Activated naive CD4-positive, alpha-beta T cell treated with Interleukin-2 at 50 U/mL for 16 hours (primary cell): ENCODE results near the gene PRPSAP1.

Experiments used
- DNase-seq: peaks from one replicate; pipeline ENCODE4 v3.0.0-alpha.2; 2020

PRPSAP1 gene

GRCh38 chr17:76353599-76354316 is at the start of gene PRPSAP1:
Gene PRPSAP1, minus strand, starts transcription at chr17:76353916. Its CDS starts 213 bp downstream, at chr17:76353703.
- peak; percentile 85 for DNase-seq

GRCh38 chr17:76402711-76403110 is 49.0 kb upstream of the PRPSAP1 start:
- no peak for DNase-seq

DNA sequence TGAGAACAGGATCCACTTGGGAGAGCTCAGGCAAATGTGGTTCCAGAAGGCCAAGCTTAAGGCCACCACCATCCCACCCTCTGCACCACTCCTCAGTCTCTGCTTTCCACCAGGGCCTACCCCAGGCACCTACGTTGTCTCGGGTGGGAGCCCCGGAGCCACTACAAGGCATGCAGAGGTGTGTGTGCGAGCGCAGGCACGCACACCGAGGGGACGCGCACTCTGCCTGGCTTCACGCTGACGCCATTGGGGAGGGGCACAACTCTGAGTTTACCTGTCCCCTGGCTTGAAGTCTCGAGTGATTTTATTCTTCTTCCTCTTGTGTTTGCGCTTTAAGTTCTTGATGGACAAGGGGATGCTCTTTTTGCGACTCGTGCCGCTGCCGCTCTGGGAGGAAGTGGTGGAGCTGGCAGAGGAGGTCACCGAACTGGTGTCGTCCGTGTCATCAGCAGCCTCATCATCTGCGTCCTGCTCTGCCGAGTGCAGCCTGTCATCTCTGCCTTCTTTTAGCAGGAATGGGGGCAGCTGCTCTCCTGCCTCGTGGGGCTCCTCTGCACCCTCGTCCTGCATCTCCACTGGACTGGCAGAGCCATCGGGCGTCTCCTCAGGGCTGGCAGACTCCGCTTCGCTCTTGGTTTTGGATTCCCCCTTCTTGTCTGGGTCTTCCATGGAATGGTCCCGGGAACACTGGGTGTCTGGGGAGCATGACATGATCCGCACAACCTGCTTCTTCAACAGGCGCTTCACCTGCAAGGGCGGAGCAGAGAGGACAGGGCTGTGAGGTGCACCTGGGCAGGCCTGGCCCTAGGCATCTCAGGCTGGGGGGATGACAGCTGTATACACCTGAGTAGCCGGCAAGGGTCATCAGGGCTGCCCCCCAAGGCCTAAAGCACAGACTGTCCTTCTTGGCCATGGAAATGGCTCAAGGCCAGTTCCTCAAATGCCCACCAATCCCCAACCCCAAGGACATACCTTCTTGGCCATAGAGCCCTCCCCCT is 45.8 kb upstream of the PRPSAP1 start:
- no peak for DNase-seq

DNA sequence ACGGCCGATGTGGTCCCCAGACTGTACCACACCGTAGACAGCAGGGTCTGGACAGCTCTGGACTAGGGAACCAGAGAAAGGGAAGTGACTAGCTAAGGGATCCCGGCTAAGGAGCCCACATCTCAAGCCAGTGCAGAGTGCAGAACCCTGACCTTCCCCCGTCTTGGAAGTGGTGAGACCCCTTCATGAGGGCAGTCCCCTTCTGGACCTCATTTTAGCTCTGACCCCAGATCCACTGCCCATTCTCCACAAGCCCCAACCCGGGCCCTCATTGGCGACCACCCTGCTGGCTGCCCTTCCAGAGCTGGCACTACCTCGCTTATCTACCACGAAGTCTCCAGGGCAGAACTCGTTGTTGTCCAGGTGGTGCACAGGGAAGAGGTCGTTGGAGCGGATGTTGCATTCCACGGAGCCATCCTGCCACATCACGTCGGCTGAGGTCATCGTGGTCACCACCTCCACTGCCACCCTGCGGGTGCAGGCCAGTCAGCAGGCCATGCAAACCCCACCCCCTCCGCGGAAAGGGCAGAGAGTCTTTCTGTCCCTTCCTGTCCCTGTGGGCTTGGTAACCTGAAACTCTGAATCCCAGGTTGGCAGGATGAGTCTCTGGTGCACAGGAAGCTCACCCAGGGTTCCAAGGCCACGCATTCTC is 44.9 kb upstream of the PRPSAP1 start:
- no peak for DNase-seq

GRCh38 chr17:76397687-76398522 is 44.2 kb upstream of the PRPSAP1 start:
- DNase-seq = peak; percentile 87

- DNase-seq = no peak
Observed at GRCh38 chr17:76397184-76397583, 43.5 kb upstream of the PRPSAP1 start.

DNA sequence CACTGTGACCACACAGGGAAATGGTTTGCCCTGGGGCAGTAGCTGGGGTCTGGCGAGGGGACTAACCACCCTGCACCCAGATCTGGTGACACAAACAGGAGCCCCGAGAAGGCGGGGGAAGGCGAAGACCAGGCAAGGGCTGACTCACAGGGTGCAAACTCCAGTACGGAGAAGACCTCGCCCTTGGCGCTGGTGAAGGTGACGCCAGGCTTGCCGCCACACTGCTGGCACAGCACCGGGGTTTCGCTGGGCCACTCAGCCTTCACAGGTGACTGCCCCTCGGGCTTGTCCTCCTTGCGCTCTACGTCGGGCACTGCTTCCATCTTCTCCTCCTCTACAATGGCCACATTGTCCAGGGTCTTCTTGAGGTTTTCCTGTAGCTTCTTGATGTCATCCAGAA is 42.3 kb upstream of the PRPSAP1 start:
- DNase-seq = no peak

GRCh38 chr17:76394166-76394565 is 40.5 kb upstream of the PRPSAP1 start:
- DNase-seq = no peak

DNA sequence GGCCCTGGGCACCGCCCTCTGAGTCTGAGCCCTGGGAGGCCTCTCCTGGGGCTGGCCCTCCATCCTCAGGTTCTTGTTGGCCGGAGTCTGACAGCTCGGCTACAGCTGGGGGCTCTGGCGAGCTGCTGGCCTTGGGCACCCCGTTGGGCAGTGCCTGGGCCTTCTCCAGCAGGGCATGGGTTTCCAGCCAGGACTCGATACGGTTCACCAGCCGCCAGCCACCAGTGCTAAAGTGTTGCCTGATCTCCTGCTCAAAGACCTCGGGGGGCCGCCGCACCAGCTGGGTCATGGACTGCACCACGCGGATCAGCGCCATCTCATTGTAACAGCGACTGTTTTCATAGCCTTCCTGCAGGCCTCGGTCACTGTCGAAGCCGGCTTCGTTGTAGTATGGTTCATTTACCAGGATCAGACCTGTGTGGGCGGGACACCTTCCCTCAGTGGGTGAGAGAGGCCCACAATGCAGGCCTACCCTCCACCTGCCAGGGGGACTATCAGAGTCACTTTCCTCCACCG is 37.5 kb upstream of the PRPSAP1 start:
- no peak for DNase-seq

DNA sequence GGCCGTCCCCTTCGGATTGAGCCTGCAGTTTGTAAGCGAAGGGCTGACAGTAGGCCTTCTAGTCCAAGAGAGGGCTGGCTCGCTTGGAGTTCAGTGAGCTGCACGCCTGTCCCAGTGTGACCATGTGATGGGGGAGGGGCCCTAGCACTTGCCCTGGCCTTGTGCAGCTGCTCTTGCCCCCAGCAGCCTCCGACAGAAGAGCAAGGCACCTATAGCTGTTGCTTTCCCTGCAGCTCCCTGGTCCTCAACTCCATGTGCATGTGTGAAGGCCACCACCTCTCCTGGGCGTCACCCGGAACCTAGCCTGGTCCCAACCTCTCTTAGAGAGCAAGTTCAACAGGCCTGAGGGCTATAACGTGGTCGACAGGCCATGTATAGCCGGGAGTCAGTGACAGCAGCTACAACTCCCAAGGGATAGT is 36.3 kb upstream of the PRPSAP1 start:
- DNase-seq = no peak

DNA sequence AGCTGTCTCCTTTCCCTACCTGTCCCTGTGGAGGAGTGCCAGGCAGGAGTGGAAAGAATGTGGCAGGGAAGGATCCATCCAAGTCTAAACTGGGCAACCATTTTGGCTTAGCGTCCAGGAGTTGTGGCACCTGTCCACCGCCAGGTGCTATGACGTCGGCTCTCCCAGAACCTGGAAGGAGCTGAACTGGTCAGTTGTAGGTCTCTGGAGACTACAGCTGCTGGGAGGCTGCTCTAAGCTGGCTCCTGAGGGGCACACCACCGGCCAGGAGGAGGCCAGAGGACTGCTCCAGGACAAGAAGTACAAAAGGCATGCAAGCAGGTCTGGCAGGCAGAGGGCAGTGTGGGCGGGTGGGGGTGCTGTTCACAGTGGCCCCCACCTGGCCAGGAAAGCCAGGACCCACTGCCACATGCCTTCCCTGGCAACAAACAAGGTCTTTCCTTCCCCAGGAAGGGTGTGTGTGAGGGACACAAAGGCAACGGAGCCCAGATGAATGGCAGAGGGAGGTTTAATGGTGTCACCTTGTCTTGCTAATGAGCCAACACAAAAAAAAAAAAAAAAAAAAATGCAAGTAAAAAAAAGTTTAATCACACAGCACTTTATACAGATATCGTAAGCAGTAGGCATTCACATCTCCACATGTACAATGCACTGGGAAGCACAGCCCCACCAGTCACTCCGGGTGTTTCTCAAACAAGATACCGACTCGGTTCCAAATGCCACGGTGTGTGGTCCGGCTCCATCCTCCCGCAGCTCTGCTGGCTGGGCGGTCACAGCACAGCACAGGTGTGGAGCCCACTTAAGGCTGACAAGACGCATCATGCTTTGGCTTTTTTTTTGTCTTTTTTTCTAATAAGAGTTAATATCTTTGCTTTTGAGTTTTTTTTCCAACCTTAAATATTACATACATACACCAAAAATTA is 35.5 kb upstream of the PRPSAP1 start:
- no peak for DNase-seq

DNA sequence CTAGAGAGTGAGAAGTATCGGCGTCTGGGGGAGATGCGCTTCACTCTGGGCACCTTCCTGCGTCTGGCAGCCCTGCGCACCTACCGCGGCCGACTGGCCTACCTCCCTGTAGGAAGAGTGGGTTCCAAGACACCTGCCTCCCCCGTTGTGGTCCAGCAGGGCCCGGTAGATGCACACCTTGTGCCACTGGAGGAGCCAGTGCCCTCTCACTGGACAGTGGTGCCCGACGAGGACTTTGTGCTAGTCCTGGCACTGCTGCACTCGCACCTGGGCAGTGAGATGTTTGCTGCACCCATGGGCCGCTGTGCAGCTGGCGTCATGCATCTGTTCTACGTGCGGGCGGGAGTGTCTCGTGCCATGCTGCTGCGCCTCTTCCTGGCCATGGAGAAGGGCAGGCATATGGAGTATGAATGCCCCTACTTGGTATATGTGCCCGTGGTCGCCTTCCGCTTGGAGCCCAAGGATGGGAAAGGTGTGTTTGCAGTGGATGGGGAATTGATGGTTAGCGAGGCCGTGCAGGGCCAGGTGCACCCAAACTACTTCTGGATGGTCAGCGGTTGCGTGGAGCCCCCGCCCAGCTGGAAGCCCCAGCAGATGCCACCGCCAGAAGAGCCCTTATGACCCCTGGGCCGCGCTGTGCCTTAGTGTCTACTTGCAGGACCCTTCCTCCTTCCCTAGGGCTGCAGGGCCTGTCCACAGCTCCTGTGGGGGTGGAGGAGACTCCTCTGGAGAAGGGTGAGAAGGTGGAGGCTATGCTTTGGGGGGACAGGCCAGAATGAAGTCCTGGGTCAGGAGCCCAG is 33.5 kb upstream of the PRPSAP1 start:
- DNase-seq = no peak

GRCh38 chr17:76385892-76386786 is 32.4 kb upstream of the PRPSAP1 start:
- DNase-seq = peak; percentile 85

- peak; percentile 57 for DNase-seq
Observed at GRCh38 chr17:76384987-76385891, 31.5 kb upstream of the PRPSAP1 start.

DNA sequence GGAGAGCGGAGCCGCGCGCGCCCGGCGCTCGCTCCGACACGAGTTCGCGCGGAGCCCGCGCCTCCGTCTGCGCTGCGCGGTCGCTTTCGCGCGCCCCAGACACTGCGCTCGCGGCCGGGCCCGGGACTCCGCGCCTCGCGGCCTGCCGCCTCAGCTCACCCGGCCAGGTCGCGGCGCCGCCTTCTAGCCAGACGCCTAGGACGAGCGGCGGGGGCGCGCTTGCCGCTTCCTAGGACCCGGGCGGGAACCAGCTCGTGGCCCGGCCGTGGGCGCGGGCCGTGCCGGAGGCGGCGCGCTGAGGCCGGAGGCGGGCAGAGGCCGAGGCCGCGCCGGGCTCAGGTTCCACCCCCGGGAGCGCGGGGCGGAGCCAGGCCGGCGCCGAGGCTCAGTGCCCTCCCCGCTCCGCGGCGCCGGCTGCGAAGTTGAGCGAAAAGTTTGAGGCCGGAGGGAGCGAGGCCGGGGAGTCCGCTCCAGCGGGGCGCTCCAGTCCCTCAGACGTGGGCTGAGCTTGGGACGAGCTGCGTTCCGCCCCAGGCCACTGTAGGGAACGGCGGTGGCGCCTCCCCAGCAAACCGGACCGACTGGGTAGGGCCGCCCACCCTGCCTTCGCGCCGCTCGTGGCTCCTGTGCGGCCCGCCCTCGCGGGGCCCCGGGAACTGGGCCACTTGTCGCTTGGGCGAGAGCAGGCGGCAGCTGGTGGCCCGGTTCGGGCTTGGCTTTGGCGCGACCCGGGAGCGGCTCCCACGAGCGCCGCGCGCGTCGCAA is 30.7 kb upstream of the PRPSAP1 start, which contains the start of gene SPHK1:
Gene SPHK1, plus strand, starts transcription at position 388 of the 765 bp plus-strand sequence. CDS start 1,036 bp downstream, outside the sequence.
- DNase-seq = peak; percentile 71

DNA sequence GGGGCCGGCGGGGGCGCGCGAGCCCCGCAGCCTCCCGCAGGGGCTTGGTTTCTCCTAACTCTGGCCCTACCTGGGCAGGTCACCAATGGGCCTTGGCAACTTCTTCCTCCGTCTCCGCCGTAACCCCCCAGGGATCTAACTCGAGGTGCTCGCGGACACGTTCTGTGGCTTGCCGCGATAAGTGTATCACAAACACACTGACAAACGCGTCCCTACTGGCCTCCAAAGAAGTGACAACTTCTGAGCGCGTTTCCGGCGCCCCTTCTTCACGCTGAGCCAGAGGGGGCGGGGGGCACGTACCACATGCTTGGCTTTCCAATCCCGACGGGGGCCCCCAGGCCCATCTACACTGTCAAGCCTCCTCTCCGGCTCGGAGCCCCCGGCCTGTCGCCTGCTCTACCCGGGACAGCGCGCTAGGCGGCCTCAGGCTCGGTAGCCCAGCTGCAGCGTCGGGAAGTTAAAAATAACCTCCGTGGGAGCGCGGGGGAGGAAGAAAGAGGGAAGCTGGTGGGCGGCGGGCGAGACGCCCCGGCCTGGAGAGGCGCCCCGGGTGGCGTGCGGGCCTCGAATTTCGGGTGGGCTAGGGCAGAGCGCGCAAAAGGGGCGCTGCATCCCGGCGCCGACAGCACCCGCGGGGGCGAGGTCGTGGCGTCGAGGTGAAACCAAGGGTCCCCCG is 30.0 kb upstream of the PRPSAP1 start:
- peak; percentile 56 for DNase-seq
